Activated naive CD4-positive, alpha-beta T cell treated with Interleukin-2 at 50 U/mL for 16 hours (primary cell): Measurements from ENCODE around the gene COMMD3.

Experiments used
- DNase-seq: peaks from one replicate; pipeline ENCODE4 v3.0.0-alpha.2; 2020

Gene COMMD3

GRCh38 chr10:22320591-22321155, 4.5 kb downstream of the COMMD3 start, which contains the start of gene BMI1:
Gene BMI1 (plus strand): TSS chr10:22321099. CDS start chr10:22326450, 5,351 bp downstream.
- peak; percentile 77 for DNase-seq

- DNase-seq = peak; percentile 69
Observed at GRCh38 chr10:22321156-22321923, 5.2 kb downstream of the COMMD3 start.

GRCh38 chr10:22321924-22322640, 5.9 kb downstream of the COMMD3 start:
- DNase-seq = peak; percentile 31

GRCh38 chr10:22322641-22323160, 6.5 kb downstream of the COMMD3 start:
- DNase-seq = no peak

- no peak for DNase-seq
Observed at GRCh38 chr10:22323538-22324305, 7.5 kb downstream of the COMMD3 start.

GRCh38 chr10:22324413-22324812, 8.2 kb downstream of the COMMD3 start:
- no peak for DNase-seq

GRCh38 chr10:22324893-22325271, 8.7 kb downstream of the COMMD3 start:
- DNase-seq = no peak

- peak; percentile 71 for DNase-seq
Observed at GRCh38 chr10:22325272-22326144, 9.3 kb downstream of the COMMD3 start.

GRCh38 chr10:22326145-22326702, 10.0 kb downstream of the COMMD3 start:
- no peak for DNase-seq

- no peak for DNase-seq
Observed at GRCh38 chr10:22329150-22329549, 13.0 kb downstream of the COMMD3 start.

- no peak for DNase-seq
Observed at GRCh38 chr10:22332116-22332692, 16.0 kb downstream of the COMMD3 start.

- DNase-seq = no peak
Observed at GRCh38 chr10:22333167-22333974, 17.2 kb downstream of the COMMD3 start.

GRCh38 chr10:22333975-22334282, 17.7 kb downstream of the COMMD3 start:
- no peak for DNase-seq

GRCh38 chr10:22334414-22335172, 18.4 kb downstream of the COMMD3 start:
- DNase-seq = no peak

- peak; percentile 73 for DNase-seq
Observed at GRCh38 chr10:22335173-22335933, 19.2 kb downstream of the COMMD3 start.

- DNase-seq = no peak
Observed at GRCh38 chr10:22338185-22338900, 22.2 kb downstream of the COMMD3 start.

GRCh38 chr10:22338931-22339330, 22.7 kb downstream of the COMMD3 start:
- no peak for DNase-seq

GRCh38 chr10:22339761-22340328, 23.7 kb downstream of the COMMD3 start:
- no peak for DNase-seq
